Lung (tissue), 12 donors: ENCODE measurements around the gene GAA. TPM values are rescaled to one million over a fixed set of nuclear protein-coding genes. Genes with fewer than 3 reads are reported as not detected.

Experiments used
- ATAC-seq: fragments of 200-7000 bp; cut with Tn5 transposase; one replicate; pipeline ENCODE4 v1.9.1; 2020; ENCODE audit warnings: moderate number of reproducible peaks; ENCODE audit not compliant: insufficient read depth, low FRiP score
- DNase-seq, 3 donors: peaks; one replicate each; pipeline ENCODE4 v3.0.0-alpha.2; 2013 to 2017
- H3K27ac ChIP-seq, 2 donors: one replicate each; pipeline ENCODE4 v1.5.1; 2013; ENCODE audit warnings: mild to moderate bottlenecking in 2 of 2, moderate library complexity in 2 of 2, control low read depth in 1 of 2, inconsistent platforms in 1 of 2, low read depth in 1 of 2, low read length in 1 of 2
- H3K27me3 ChIP-seq, 3 donors: one replicate each; pipeline ENCODE4 v1.5.1; 2013; ENCODE audit warnings: low read length in 2 of 3; ENCODE audit not compliant: control insufficient read depth in 3 of 3, insufficient read depth in 3 of 3
- H3K36me3 ChIP-seq, 4 donors: one replicate each; pipeline ENCODE4 v1.5.1; 2013; ENCODE audit warnings: low read length in 4 of 4, mild to moderate bottlenecking in 1 of 4, moderate library complexity in 1 of 4; ENCODE audit not compliant: control insufficient read depth in 4 of 4, insufficient read depth in 4 of 4
- H3K4me1 ChIP-seq, 5 donors: one replicate each; pipeline ENCODE4 v1.5.1; 2013; ENCODE audit warnings: low read length in 5 of 5, mild to moderate bottlenecking in 2 of 5, moderate library complexity in 1 of 5; ENCODE audit not compliant: control insufficient read depth in 5 of 5, insufficient read depth in 5 of 5
- H3K4me3 ChIP-seq: one replicate; pipeline ENCODE4 v1.5.1; 2013; ENCODE audit warnings: mild to moderate bottlenecking, control low read depth, moderate library complexity
- H3K9ac ChIP-seq, 2 donors: one replicate each; pipeline ENCODE4 v1.5.1; 2013; ENCODE audit warnings: low read length in 2 of 2, control low read depth in 1 of 2; ENCODE audit not compliant: insufficient read depth in 1 of 2
- H3K9me3 ChIP-seq, 4 donors: one replicate each; pipeline ENCODE4 v1.5.1; 2013; ENCODE audit warnings: low read length in 3 of 4, mild to moderate bottlenecking in 1 of 4, moderate library complexity in 1 of 4; ENCODE audit not compliant: control insufficient read depth in 4 of 4, insufficient read depth in 3 of 4
- WGBS, 2 donors: extraction: QIAGEN DNeasy Blood & Tissue Kit; methylation state at CpG; one replicate each; pipeline ENCODE4 v1.1.7; 2013; 5-methylcytosine and 5-hydroxymethylcytosine counted together
- polyA plus RNA-seq, 2 donors: library from polyadenylated mRNA; stranded (reverse); fragments of 200-250 nt; gene quantifications; one replicate each; pipeline ENCODE4 v1.2.1, GENCODE V29; 2013
- total RNA-seq, 2 donors: library from RNA; depleted of rRNA in 1 of 2; stranded (reverse); fragments of >200 nt in 1 of 2; gene quantifications; one replicate each; pipeline ENCODE4 v1.2.1, GENCODE V29; 2014 to 2021
- TF ChIP-seq, protein P1 (sequence below): IDR thresholded peaks from 2 replicates; pipeline ENCODE4 v1.5.1; 2012; ENCODE audit warnings: mild to moderate bottlenecking; ENCODE audit errors: control extremely low read depth, extremely low read depth
- donor health status: control.
- donor health status: control.
- donor health status: Bipolar disorder and iron deficiency.
- donor health status: healthy.
- donor health status: DM: yes; HTN: yes; CAD: no.

The GAA gene
- total and polyA plus RNA-seq, 4 donors: 30.5 to 88.6 (median 68.0) TPM

DNA sequence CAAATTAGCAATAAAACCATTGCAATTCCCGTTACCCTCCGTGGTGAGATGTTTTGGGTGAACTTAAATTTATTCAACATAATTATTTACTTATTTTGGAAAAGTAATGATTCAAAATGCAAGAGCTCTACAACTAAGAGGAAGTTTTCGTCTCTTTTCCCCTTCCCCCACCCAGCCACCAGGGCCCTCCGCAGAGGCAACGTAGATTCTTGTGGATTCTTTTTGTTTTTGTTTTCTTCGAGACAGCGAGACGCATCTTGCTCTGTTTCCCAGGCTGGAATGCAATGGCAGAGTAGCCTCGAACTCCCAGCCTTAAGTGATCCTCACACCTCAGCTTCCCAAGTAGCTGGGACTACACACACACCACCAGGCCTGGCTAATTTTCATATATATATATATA is 45.8 kb upstream of the GAA start:
- H3K27ac ChIP-seq: no peak overlapping the region
- WGBS, 2 donors: 91 to 92% methylated on average over 9 of the region's 9 CpGs
- TF ChIP-seq, protein P1, sequence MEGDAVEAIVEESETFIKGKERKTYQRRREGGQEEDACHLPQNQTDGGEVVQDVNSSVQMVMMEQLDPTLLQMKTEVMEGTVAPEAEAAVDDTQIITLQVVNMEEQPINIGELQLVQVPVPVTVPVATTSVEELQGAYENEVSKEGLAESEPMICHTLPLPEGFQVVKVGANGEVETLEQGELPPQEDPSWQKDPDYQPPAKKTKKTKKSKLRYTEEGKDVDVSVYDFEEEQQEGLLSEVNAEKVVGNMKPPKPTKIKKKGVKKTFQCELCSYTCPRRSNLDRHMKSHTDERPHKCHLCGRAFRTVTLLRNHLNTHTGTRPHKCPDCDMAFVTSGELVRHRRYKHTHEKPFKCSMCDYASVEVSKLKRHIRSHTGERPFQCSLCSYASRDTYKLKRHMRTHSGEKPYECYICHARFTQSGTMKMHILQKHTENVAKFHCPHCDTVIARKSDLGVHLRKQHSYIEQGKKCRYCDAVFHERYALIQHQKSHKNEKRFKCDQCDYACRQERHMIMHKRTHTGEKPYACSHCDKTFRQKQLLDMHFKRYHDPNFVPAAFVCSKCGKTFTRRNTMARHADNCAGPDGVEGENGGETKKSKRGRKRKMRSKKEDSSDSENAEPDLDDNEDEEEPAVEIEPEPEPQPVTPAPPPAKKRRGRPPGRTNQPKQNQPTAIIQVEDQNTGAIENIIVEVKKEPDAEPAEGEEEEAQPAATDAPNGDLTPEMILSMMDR: no peak
- DNase-seq (no peak), ATAC-seq (no peak)
- H3K36me3 ChIP-seq: peaks cover 0 to 7% (median 1%) of the 10 kb centered on the region in 4 donors
- H3K27me3 ChIP-seq: no peaks in the 10 kb centered on the region
- H3K4me1 ChIP-seq: peaks cover 0 to 5% (median 0%) of the 10 kb centered on the region in 5 donors
- H3K9ac ChIP-seq: no peak overlapping the region
- no peak overlapping the region for H3K4me3 ChIP-seq
- no peaks in the 10 kb centered on the region for H3K9me3 ChIP-seq

DNA sequence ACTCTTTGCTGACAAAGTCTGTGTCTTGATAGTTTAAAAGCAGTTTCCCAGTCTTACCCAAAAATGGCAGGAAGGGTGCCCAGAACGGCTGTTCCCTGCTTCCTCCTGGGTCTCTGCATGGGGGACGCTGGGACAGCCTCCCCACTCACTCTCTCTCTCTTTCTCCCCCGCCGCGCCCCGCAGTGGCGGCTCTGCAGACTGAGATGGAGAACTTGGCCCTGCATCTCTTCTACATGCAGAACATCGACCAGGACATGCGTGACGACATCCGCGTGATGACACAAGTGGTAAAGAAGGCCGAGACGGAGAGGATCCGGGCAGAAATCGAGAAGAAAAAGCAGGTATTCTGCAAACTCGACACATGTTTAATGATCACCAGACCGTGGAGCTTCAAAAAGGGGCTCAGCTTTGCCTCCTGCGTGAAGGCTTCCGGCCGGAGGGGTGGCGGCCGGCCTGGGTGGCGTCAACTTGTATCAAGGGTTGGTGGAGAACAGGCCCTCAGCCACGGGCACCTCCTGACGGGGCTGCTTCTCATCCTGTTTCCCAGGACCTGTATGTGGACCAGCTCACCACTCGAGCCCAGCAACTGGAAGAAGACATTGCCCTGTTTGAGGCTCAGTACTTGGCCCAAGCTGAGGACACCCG is 42.9 kb upstream of the GAA start:
- peaks cover 0 to 5% (median 0%) of the 10 kb centered on the region in 5 donors for H3K4me1 ChIP-seq
- no peaks in the 10 kb centered on the region for H3K9me3 ChIP-seq
- no peak overlapping the region for H3K27ac ChIP-seq
- H3K36me3 ChIP-seq: peaks cover 0 to 2% (median under 1%) of the 10 kb centered on the region in 4 donors
- H3K27me3 ChIP-seq: no peaks in the 10 kb centered on the region
- 94 to 96% methylated on average over 28 of the region's 28 CpGs for WGBS, 2 donors
- H3K9ac ChIP-seq: no peak overlapping the region
- TF ChIP-seq, protein P1: no peak
- H3K4me3 ChIP-seq: no peak overlapping the region
- ATAC-seq (no peak), DNase-seq (no peak)

DNA sequence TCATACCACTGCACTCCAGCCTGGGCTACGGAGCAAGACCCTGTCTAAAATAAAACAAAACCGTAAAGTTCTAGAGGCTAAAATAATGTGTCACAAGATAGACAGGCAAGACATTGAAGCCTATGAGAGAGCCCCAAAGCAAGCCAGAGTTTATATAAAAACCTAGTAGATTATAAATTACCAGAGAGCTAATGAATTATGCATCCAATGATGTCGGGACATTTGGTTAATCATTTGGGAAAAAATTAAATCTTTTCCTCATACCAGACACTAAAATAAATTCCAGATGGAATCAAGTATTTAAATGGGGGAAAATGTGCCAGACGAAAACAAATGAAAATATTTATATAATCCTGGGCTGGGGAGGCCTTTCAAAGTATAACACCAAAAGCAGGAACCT is 40.7 kb upstream of the GAA start:
- peaks cover 0 to 4% (median 0%) of the 10 kb centered on the region in 5 donors for H3K4me1 ChIP-seq
- no peaks in the 10 kb centered on the region for H3K9me3 ChIP-seq
- DNase-seq: no peak
- no peak overlapping the region for H3K4me3 ChIP-seq
- peaks cover 0 to 2% (median under 1%) of the 10 kb centered on the region in 4 donors for H3K36me3 ChIP-seq
- ATAC-seq: no peak
- no peak overlapping the region for H3K9ac ChIP-seq
- H3K27me3 ChIP-seq: no peaks in the 10 kb centered on the region
- 74 to 90% methylated on average over 4 of the region's 4 CpGs for WGBS, 2 donors
- TF ChIP-seq, protein P1: no peak
- H3K27ac ChIP-seq: no peak overlapping the region
